T follicular helper cell (primary cell): ENCODE data around the gene NR2F2.

ENCODE experiments used
- DNase-seq: peaks from one replicate; pipeline ENCODE4 v3.0.0-alpha.2; 2020; ENCODE audit warnings: low read depth
- total RNA-seq, 2 experiments: gene quantifications; one replicate each; lab custom pipeline; 2026; lab: John Stamatoyannopoulos, UW

The NR2F2 gene
- total RNA-seq = 0 to 0.04 reads per million in 2 experiments

DNA sequence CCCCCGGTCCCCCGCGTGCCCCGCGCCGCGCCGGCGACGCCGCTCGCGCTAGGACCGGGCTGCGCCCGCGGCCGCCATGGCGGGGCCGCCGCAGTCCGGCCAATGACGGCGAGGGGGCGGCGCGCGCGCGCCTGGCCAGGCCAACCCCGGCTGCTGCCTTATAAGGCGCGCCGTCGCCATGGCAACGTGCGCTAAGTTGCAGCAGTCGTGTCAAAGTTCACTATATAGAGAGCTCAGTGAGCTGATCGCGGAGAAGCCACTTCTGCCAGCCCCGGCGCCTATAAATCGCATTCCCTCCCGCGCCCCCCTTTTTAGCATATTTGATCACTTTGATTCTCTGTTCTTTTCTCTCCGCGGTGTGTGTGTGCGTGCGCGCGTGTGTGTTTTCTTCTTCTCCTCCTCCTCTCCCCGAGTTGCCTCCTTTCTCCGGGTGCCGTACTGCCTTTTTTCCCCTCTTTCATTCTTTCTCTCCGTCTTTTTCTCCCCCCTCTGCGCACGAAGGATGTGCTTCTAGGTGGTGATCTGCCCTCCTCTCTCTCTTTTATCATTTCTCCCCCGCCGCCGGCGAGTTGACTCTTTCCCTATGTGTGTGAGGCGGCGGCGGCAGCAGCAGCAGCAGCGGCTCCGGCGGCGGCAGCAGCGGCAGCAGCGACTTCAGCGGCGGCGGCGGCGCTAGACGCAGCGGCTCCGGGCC lies at the start of gene NR2F2:
Gene NR2F2, plus strand, starts transcription at position 251 of the 694 bp plus-strand sequence. CDS start 1,406 bp downstream, outside the sequence.
- no peak for DNase-seq

DNA sequence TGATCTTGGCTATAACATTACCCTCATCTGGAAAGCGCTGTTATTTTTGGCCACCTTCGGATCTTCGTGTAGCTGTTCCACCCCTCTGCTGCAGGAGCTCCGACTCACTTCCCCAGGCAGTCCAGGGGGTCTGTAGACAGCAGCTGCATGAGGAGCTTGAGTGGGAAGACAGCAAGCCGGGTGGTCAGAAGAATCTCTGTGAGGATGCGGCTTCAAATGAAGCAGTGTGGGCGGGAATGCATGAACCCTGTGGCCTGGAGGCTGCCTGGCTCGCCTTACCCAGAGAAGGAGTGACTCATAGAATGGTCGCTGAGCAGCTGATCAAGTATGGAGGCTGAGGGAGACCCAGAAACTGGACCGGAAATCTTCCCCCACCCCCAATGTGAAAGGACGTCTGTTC lies 45.2 kb upstream of the NR2F2 start:
- DNase-seq = no peak

DNA sequence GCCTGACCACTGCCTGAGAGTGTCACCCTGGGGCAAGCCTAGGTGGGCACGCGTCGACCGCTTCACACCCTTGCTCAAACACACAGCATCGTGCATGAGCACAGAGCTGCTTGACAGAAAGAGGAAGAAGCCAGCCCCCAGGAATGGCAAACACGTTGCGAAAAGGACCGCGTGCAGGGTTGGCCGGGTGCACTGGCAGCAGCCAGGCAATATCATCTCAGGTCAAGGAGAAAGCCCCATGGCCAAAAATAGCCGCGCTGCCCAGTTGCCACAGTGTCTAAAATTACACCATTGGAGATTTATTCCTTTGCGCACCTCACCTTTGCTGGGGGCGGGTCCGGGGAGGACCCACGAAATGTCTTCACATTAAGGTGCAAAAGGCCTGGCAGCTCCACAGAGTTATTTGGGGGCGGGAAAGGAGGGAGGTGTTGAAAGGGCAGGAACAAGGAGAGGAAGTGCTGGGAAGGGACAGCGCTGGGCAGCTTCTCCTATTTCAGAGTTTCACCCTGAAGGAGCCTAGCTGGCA lies 44.7 kb upstream of the NR2F2 start:
- no peak for DNase-seq

DNA sequence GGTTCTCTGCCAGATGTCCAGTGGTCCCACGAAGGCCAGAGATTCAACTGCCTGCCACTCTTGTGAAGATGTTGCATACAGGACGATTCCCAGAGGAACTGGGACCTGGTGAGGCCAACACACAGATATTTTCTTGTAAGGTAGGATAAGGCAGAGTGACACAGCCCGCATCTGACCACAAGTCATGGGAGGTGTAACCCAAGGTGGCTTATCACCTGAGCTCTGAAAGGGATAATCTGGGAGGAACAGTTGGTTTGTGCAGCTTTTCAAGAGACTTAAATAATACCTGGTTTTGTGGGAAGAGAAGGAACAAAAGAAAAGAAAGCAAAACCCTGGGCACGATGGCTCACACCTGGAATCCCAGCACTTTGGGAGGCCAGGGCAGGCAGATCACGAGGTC lies 39.8 kb upstream of the NR2F2 start:
- DNase-seq = no peak

DNA sequence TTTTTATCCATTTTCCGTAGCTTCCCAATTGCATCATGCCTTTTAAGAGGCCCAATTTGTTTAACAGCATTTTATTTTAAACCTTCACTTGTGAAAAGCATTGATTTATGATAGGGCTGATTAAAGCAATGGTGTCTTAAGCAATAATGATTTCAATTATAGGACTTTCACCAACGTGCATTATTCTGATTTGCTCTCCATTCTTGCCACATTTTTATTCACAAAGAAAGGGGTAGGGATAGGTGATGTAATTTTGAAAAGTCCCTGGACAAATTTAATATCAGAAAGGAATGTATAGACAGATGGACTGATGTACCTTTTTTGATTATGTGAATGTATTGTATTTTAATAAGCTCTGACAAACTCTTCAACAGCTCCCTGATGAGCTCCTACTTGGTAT lies 37.9 kb upstream of the NR2F2 start:
- DNase-seq = no peak

DNA sequence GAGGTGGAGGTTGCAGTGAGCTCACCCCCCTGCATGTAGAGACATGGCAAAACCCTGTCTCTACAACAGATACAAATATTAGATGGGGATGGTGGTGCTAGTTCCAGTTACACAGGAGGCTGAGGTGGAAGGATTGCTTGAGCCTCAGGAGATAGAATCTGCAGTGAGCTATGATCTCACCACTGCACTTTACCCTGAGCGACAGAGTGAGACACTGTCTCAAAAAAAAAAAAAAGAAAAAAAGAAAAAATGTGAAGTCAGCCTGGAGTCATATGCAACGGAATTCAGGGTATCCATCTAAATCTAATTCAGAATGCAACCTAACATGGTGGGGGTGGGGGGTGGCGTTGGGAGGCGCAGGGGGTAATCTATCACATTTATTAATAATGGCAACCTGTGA lies 37.1 kb upstream of the NR2F2 start:
- DNase-seq = no peak

DNA sequence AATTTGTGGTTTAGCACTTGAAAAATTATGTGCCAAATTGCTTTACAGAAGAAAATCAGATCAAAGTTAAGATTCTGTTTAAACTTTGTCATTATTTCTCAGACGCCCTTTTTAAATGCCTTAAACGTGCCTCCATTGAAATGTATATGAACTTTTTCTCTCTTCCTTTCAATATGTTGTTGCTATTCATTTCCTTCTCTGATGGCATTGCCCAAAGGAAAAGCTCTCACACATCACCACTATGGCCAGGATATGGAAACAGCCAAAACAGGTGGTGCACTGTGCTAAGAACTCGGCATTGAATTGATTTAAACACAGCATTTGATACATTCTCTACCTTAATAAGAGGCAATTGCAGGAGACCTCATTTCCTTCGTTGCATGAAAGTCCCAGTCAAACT lies 35.7 kb upstream of the NR2F2 start:
- no peak for DNase-seq

DNA sequence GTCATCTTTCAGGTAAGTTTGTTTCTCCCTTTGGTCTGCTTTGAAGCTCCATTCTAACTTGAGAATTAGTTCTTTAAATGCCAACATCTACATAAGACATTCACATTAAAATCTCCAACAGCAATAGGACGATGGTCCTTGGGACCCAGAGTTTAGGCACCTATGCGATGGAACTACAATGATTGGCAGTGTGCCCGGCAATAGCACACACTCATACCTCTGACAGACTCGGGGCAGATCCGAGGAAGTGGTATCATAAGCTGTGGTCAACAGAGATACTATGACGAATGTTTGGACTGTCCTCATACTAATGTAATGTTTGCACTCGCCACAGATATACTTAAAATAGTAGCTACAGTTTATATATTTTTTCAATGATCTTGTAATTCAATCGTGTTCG lies 34.2 kb upstream of the NR2F2 start:
- DNase-seq = no peak

DNA sequence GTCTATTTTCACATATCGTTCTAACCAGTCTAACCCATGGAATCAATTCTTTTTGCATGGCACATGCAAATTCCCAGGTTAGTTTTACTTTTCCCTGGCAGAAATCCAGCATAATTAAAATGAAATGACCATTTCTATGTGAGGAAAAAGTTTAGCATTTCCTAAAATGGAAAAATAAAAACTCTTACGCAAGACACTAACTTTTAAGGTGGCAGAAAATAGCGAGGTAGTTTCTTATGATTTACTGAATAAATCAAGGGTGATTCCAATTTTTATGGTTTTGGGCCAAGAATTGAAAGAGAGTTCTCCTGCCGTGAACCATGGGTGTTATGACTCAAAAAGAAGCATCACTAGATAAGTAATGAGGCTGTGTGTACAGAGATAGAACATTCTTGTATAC lies 32.7 kb upstream of the NR2F2 start:
- no peak for DNase-seq

DNA sequence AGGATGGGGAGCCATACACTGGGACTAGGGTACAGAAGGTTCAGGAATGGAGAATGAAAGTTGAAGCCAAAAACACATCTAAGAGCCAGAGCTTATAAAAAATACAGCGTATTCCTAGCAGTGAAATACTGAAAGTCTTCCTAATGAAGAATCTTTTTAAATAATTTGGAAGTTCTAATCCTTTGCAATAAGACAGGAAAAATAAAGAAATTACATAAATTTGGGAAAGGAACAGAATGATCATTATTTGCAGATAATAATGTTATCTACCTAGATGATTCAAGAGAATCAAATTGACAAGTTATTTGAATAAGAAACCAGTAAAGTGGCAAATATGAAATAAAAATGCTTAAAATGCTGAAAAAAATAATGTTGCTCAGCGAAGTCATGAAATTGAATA lies 32.3 kb upstream of the NR2F2 start:
- DNase-seq = no peak

DNA sequence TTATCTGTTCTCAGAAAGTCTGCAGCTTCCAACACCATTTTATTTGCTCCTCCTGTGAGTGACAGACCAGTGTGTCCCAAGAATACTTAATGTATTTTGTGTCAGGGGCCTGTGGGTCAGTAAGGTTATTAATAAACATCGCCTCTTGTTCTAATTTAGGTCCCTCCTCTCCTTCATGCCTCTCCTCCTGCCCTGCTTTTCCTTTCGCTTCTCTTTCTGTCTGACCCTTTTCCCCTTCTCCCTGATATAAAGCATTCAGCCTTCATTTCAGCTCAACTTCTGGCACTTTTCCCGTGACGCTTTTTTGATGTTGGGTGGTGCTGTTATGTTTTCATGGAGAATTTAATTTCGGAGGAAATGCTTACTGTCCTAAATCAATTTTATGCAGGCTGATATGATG lies 29.7 kb upstream of the NR2F2 start:
- DNase-seq = no peak

DNA sequence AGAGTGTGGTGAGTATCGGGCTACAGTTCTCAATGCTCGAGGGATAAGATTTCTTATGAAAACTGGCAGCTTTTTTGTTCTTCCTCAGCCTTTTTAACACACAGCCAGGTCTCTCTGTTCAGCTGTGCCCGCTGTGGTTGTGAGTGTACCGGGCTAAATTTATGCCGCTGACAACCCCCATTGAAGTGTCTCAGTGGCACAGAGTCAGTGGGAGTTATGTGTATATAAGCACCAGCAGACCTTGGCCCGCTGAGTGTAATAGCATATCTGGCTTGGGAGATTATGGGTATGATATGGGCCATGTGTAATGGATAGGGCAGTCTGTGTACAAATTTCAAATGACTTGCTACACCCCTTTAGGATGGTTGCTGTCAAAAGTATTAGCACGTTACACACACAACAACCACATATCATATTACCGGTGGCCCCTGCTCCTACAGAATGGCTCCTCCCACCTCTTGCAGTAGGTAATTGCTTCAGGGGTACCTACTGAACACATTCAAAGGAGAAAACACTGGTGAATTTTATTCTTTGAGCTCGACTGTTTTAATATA lies 26.9 kb upstream of the NR2F2 start:
- DNase-seq = no peak

DNA sequence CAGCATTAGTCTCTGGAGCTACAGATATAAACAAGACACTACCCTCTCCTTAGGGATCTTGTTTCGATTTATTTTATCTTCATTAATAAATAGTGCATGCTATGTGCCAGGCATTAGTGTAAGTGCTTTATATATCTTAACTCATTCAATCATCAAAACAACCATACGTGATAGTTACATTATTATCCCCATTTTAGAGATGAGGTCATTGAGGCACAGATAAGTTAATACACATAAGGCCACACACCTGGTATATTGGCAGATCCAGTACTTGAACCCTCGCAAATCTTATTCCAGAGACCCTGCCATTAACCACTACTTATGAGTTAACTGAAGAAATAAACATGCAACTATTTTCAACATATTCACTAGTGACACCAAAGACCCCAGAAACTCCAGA lies 25.7 kb upstream of the NR2F2 start:
- DNase-seq = no peak

DNA sequence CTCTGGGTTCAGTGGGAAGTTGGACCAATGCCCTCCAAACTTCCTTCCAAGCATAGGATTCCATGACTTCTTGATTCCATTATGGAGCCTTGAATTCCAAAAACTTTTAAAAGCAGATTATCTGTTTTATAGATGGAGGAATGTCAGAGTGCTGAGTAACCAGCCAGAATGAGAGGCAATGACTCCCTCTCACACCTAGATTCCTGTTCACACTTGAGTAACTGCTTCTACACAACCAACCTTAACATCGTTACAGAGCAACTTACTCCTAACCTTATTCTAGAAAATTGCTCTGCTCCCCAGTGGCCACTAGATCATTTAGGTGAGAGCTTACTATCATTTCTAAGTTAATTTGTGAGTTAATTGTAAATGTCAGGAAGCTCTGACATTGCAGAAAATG lies 24.2 kb upstream of the NR2F2 start:
- no peak for DNase-seq

DNA sequence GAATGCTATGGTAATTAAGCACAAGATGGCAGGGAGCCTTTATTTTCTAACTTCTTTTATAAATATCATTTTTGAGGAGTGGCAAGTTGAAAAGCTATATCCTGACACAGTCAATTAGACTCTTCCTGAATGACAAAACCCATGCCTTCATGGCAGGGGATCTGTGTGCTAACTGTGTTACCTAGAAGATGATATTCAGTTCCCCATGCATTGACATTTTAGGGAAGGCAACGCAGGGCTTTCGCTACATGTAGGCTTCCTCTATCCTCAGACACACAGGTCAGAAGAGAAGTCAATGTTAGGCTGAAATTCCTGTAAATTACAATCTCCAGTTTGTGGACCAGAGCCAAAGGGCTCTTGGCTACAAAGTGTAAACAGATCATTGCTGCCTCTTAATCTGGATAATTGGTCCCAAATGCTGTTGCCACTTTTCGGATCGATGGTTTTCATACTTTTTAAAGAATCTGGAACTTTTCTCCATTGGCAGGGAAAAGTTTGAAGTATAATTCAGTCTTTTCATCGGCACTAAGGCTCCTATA lies 22.6 kb upstream of the NR2F2 start:
- no peak for DNase-seq

DNA sequence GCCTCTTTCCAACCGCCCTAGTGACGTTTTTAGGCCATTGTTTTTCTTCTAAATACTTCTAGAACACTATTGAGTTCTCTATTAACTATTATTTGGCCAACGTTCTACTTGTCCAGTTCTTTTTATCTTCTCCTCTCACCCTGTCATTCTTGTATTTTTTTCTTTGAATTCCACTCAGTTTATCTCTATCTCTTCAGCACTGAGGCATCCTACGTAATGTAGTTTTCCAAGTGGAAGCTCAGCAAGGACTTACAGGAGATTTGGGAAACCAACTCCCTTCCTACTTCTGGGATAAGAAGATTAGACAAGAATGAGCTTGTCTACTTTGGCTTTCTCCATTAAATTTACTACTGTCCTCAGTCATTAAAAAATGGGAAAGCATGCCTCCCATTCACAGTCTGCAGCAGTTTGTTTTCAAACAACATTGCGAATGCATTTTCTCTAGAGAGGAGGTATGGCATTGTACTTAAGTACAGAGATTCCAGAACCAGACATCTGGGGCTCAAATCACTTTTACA lies 21.3 kb upstream of the NR2F2 start:
- no peak for DNase-seq

DNA sequence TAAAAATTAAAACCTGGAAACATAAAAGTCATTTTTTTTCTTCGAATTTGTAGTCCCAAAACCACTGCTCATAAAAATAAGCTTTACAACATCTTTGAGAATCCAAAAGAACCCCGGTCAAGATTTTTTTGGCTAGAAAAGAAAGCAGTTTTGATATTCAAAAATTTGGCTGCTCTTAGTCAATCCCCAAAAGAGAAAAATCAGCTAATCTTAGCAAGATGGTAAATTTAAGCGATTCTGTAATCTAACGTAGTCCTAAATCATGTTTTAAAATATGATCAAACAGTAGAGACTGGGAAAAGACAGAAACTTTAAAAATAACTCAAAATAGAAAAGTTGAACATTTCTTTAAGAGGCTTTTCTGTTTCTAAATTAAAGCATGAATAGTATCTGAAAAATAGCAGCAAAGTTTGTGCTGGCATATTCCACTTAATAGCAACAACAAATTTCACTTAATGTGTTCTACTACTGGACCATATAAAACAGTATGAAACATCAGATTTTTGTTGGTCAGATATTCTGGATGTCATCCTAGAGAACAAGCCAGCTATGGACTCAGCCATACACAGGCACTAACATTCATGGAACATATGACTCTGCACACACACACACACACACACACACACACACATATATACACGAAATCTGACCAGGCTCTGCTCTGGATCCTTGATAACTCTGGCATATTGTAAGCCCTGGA lies 19.1 kb upstream of the NR2F2 start:
- no peak for DNase-seq

DNA sequence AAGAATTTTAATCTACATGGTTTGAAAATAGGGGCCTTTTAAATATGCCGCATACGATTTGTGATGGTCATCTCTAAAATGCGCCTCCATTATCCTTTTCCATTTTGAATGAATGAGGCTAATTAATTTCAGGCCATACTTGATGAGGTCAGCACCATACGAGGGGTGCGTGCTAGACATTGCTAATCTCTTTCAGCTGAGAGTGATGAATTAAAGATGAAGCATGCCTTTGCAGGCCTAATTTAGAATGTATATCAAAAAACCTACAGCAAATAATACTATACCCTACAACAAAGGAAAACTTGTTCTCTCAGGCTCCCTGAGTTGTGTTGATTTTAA lies 18.6 kb upstream of the NR2F2 start:
- no peak for DNase-seq

DNA sequence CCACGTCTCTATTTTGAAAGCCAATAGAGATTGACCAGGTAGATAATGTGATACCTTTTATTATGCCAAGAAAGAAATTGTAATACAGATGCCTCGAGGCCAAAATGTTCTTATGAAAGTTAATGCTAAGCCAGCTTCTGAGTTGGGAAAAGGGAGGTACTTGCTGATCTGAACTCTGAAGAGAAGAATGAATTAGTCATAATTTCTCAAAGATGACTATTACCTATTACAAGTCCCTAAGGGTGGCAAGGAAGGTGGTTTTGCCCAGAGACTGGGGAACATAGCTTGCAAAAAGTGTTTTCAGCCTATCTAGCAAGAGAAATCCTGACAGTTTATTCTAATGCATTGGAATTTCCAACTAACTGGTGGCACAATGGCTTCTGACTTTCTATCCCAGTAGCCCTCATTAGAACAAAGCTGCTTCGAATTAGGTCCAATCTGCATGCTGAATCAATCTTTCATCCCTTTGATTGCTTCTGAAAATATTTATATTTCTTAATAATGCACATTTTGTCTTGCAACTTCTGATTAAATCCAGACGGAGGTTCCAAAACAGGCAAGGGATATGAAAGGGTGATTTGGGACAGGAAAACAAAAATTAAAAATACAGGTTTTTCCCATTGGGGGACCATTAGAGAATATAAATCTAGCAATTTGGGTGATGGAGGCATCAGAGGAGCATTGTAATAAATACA lies 17.7 kb upstream of the NR2F2 start:
- DNase-seq = no peak

DNA sequence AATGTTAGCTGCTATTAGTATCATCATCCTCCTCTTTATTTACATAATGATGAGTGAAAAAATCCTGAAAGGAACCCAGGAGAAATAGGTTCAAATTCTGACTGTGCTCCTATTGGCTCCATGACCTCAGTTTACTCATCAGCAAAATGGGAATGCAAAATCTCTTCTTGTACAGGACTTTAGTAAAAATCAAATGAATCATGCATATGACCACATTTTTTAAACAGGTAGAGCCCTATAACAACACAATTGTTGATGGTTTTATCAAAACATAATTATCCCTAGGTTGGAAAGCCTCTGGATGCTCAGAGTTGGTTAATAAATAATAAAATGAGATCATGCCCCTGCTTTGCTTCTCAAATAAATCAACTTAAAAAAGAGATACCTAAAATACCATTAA lies 16.0 kb upstream of the NR2F2 start:
- DNase-seq = no peak

DNA sequence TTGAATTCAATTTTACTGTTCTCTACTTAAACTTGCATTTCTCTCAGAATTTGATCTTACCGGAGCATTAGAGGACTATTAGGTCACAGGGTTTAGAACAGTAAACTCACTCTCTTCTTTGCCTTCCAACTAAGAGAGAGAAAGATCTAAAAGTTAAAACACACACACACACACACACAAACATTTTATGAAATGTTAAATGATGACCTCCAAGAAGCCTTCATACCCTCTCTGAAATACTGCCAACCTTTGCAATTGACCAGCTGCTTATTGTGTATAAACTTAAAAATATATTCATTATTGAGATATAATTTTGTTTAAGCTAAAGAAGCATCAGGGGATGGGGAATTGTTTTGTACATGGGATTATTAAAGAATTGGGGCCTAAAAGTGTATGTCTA lies 15.5 kb upstream of the NR2F2 start:
- DNase-seq = no peak

DNA sequence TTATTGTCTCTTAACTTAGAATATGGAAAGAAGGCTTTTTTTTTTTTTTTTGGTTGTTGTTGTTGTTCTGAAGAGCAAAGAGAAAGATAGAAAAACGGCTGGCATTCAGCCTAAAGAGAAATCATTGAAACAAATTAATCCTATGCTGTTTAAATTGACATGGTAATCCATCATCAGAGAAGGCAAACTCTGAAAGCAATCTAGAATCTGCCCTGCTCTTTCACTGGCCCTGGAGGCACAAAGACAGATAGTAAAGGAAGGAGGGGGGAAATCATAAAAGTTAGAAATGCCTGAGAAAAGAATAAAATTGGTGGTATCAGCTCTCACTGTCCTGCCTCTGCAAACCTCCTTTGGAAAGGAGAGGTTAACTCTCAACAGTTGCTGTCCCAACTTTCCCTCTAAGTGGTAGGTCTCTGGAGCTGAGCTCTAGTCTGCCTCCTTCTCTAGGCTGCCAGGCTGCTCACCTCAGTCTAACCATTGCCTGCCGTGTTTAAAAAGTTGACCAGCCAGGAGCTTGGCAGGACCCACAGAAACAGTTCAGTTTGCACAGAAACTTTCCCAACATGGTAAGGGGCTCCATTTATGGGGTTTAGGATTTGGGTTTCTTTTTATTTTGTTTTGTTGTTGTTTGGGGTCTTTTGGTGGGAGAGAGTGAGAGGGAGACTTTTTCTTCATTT lies 13.4 kb upstream of the NR2F2 start:
- no peak for DNase-seq
